Activated CD8-positive, alpha-beta T cell treated with anti-CD3 and anti-CD28 coated beads for 36 hours (primary cell): ENCODE measurements around the gene ARHGAP4. TPM values are rescaled to one million over a fixed set of nuclear protein-coding genes. Genes with fewer than 3 reads are reported as not detected.

Source experiments
- ATAC-seq: fragments of 200-7000 bp; cut with Tn5 transposase; one replicate; pipeline ENCODE4 v1.10.0; 2021; ENCODE audit warnings: mild to moderate bottlenecking, moderate library complexity
- CTCF ChIA-PET: fragments of 350-600 bp; sonication (Branson Sonifier 250); formaldehyde crosslinking; loops from one replicate; lab custom pipeline; 2021; ENCODE audit warnings: antibody characterized with exemption; lab: Charles Lee
- POLR2A ChIA-PET: fragments of 350-600 bp; sonication (Branson Sonifier 250); formaldehyde crosslinking; loops from one replicate; lab custom pipeline; 2021; ENCODE audit warnings: antibody characterized with exemption; lab: Charles Lee
- DNase-seq: peaks from one replicate; pipeline ENCODE4 v3.0.0-alpha.2; 2020
- H3K27ac Mint-ChIP-seq: one replicate; pipeline ENCODE4 v1.8.0; 2021; ENCODE audit warnings: mild to moderate bottlenecking, mixed read lengths
- H3K27me3 Mint-ChIP-seq: one replicate; pipeline ENCODE4 v1.8.0; 2021; ENCODE audit warnings: mixed read lengths
- H3K36me3 Mint-ChIP-seq: one replicate; pipeline ENCODE4 v1.8.0; 2021; ENCODE audit warnings: low read depth, mixed read lengths
- H3K4me1 Mint-ChIP-seq: one replicate; pipeline ENCODE4 v1.8.0; 2021; ENCODE audit warnings: low read depth, mixed read lengths
- H3K4me3 Mint-ChIP-seq: one replicate; pipeline ENCODE4 v1.8.0; 2021; ENCODE audit warnings: mild to moderate bottlenecking, moderate library complexity, mixed read lengths
- H3K9me3 Mint-ChIP-seq: one replicate; pipeline ENCODE4 v1.8.0; 2021; ENCODE audit warnings: mixed read lengths
- CTCF ChIP-seq: fragments of 200-600 bp; IDR thresholded peaks from one replicate; pipeline ENCODE4 v1.8.0; 2022; ENCODE audit warnings: antibody characterized with exemption, mild to moderate bottlenecking
- intact Hi-C: fragments of 100-400 bp; cut with micrococcal nuclease; formaldehyde crosslinking; loops from one replicate; pipeline ENCODE4 v1.10.0; 2022
- total RNA-seq, 2 experiments: library from RNA; stranded (reverse); gene quantifications; one replicate each; pipeline ENCODE4 v1.2.3, GENCODE V29; 2021

ARHGAP4 gene
- total RNA-seq, 2 experiments from 2014 or later = 128 to 130 TPM

DNA sequence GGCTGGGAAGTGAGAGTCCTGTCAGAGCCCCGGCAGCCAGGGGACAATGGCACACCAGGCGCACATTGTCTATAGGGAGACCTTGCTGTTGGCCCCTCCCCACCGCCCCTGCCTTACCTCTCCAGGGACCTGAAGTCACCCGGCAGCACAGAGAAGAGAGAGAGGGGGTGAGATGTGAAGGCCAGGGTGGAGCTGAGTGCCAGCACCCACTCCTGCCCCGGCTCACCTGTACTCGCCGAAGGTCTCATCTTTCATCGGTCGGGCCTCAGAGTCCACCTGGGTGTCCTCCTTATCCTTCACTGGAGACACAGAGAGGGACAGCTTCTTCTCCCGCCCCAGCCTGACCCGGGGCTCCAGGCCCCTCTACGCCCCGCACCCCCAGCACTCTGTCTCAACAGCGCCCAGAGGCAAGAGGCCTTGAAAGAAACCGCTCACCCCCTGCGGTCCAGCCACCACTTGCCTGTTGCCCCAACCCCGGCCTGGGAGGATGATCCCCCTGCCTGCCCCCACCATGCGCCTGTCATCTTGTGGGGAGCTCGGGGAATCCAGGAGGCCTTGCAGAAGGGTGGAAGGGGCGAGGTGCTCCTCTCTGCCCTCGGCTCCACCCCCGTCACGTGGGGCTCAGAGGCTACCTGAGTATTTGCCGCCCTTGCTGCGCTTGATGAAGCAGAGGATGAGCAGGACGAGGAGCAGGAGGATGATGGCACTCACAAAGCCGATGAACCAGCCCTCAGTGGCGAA lies 62.6 kb downstream of the ARHGAP4 start:
- DNase-seq = no peak
- no peak for ATAC-seq
- ChIA-PET POLR2A (no interaction called here), CTCF (no interaction called here)
- no peak for TF ChIP-seq CTCF
- H3K4me1 Mint-ChIP-seq = no peaks in the 10 kb centered on the region
- no peak overlapping the region for H3K4me3 Mint-ChIP-seq
- intact Hi-C loops = no loop called here
- no peaks in the 10 kb centered on the region for H3K27me3 Mint-ChIP-seq
- no peaks in the 10 kb centered on the region for H3K9me3 Mint-ChIP-seq
- H3K27ac Mint-ChIP-seq = no peak overlapping the region
- H3K36me3 Mint-ChIP-seq = no peaks in the 10 kb centered on the region

GRCh38 chrX:153862369-153863250 lies 63.5 kb downstream of the ARHGAP4 start:
- ChIA-PET POLR2A (no interaction called here), CTCF (no interaction called here)
- Mint-ChIP-seq H3K4me3 (no peak overlapping the region), H3K27me3 (no peaks in the 10 kb centered on the region), H3K36me3 (no peaks in the 10 kb centered on the region), H3K4me1 (peaks cover 2% of the 10 kb centered on the region), H3K27ac (no peak overlapping the region), H3K9me3 (no peaks in the 10 kb centered on the region)
- ATAC-seq (no peak), DNase-seq (no peak)
- no peak for TF ChIP-seq CTCF
- intact Hi-C loops = no loop called here

- no peaks in the 10 kb centered on the region for H3K36me3 Mint-ChIP-seq
- H3K27me3 Mint-ChIP-seq = no peaks in the 10 kb centered on the region
- DNase-seq = no peak
- no peak for ATAC-seq
- ChIA-PET POLR2A (no interaction called here), CTCF (no interaction called here)
- peaks cover 7% of the 10 kb centered on the region for H3K4me1 Mint-ChIP-seq
- TF ChIP-seq CTCF = no peak
- intact Hi-C loops = no loop called here
- H3K9me3 Mint-ChIP-seq = no peaks in the 10 kb centered on the region
- H3K27ac Mint-ChIP-seq = no peak overlapping the region
- H3K4me3 Mint-ChIP-seq = no peak overlapping the region
Measured at GRCh38 chrX:153861733-153862310, 64.2 kb downstream of the ARHGAP4 start.

- ATAC-seq = no peak
- Mint-ChIP-seq H3K27me3 (no peaks in the 10 kb centered on the region), H3K4me1 (peaks cover 7% of the 10 kb centered on the region), H3K9me3 (no peaks in the 10 kb centered on the region), H3K36me3 (no peaks in the 10 kb centered on the region), H3K27ac (no peak overlapping the region), H3K4me3 (no peak overlapping the region)
- TF ChIP-seq CTCF = no peak
- ChIA-PET POLR2A (no interaction called here), CTCF (no interaction called here)
- intact Hi-C loops = no loop called here
- no peak for DNase-seq
Measured at GRCh38 chrX:153861151-153861550, 64.9 kb downstream of the ARHGAP4 start.

Other genes starting within 250 kb of the ARHGAP4 start
- gene SLC6A8, start 238.3 kb downstream of the ARHGAP4 start, total RNA-seq = 1 to 10 TPM; 2.5 to 2.7 TPM
- 100 to 1,000 TPM in 1 of 2 experiments, 10 to 100 TPM in 1; 97.6 to 102 TPM for gene BCAP31, start 201.9 kb downstream of the ARHGAP4 start, total RNA-seq
- gene ABCD1, start 201.4 kb downstream of the ARHGAP4 start, total RNA-seq = 1 to 10 TPM; 3.9 to 4.4 TPM
- 1 to 10 TPM; 7.7 to 8.2 TPM for gene PLXNB3, start 162.0 kb downstream of the ARHGAP4 start, total RNA-seq
- under 1 TPM in 1 of 2 experiments, not detected in 1; 0.09 TPM for gene SRPK3, start 145.2 kb downstream of the ARHGAP4 start, total RNA-seq
- 10 to 100 TPM; 54.3 to 56.9 TPM for gene IDH3G, start 131.9 kb downstream of the ARHGAP4 start, total RNA-seq
- 100 to 1,000 TPM; 152 to 153 TPM for gene SSR4, start 131.6 kb downstream of the ARHGAP4 start, total RNA-seq
- 1 to 10 TPM; 1.4 to 2.6 TPM for gene PDZD4, start 95.7 kb downstream of the ARHGAP4 start, total RNA-seq
- gene L1CAM, start 40.1 kb downstream of the ARHGAP4 start, total RNA-seq = 1 to 10 TPM; 2.1 to 2.2 TPM
- gene AVPR2, start 21.6 kb downstream of the ARHGAP4 start, total RNA-seq = not detected
- 100 to 1,000 TPM; 123 to 136 TPM for gene NAA10, start 8.8 kb upstream of the ARHGAP4 start, total RNA-seq
- 10 to 100 TPM; 14.3 to 15.8 TPM for gene RENBP, start 18.4 kb upstream of the ARHGAP4 start, total RNA-seq
- gene HCFC1, start 45.6 kb upstream of the ARHGAP4 start, total RNA-seq = 100 to 1,000 TPM; 115 to 116 TPM
- gene TMEM187, start 46.5 kb upstream of the ARHGAP4 start, total RNA-seq = 1 to 10 TPM; 4.4 to 4.5 TPM
- 100 to 1,000 TPM; 134 to 136 TPM for gene IRAK1, start 93.6 kb upstream of the ARHGAP4 start, total RNA-seq
- gene MECP2, start 171.5 kb upstream of the ARHGAP4 start, total RNA-seq = 10 to 100 TPM; 63.7 to 65.1 TPM
- not detected for gene OPN1LW, start 218.0 kb upstream of the ARHGAP4 start, total RNA-seq